GM21576 (cell line): ENCODE measurements around the gene TLR9.

Experiments
- ATAC-seq: cut with Tn5 transposase; IDR thresholded peaks from one replicate; pipeline ENCODE4 v1.9.1; 2021; ENCODE audit warnings: mild to moderate bottlenecking, moderate library complexity; ENCODE audit not compliant: unreplicated experiment

TLR9 gene

DNA sequence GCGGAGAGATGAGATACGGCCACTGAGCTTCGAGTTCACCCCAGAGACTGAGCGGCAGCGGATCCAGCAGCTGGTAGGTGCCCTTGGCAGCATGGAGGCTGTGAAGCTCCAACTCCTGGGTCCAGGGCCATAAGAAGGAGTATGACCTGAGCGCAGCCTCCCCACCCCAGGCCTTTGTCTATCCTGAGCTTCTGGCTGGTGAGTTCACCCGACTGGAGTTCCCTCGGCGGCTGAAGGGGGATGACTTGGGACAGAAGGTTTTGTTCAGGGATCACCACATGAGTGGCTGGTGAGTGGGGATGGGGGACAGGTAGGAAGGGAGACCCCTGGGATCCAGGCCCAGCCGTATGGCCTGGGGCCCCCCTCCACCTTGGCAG, 22.7 kb upstream of the TLR9 start:
- ATAC-seq: no peak

DNA sequence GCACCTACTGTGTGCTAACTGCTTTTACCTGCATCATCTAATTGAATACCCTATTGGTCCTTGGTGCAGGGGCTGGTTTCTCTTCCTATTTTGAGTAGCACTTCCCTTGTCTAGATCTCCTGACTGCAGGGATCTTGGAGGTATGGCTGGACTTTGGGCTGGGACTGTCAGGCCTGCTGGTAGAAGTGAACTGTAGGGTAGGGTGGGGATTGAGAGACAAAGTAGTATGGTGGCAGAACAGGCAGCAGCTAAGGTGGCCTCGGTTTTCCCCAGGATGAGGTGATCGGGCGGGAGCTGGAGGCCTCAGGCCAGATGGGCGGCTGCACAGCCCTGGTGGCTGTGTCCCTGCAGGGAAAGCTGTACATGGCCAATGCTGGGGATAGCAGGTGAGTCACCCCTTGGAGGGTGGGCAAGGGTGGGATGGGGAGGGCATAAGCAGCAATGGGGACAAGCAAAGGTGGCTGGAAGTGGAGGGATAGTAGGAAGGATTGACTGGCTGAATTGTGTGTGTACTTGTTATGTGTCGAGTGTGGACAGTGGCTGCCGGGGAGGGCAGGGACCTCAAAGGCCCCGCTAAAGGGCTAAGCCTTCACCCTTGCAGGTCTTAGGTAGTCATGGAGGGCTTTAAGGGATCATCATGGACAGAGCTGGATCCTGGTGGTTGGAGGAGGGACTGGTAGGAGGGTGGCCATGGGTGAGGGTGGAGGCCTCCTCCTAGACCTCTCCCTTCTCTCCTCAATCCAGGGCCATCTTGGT, 22.1 kb upstream of the TLR9 start:
- ATAC-seq: no peak

DNA sequence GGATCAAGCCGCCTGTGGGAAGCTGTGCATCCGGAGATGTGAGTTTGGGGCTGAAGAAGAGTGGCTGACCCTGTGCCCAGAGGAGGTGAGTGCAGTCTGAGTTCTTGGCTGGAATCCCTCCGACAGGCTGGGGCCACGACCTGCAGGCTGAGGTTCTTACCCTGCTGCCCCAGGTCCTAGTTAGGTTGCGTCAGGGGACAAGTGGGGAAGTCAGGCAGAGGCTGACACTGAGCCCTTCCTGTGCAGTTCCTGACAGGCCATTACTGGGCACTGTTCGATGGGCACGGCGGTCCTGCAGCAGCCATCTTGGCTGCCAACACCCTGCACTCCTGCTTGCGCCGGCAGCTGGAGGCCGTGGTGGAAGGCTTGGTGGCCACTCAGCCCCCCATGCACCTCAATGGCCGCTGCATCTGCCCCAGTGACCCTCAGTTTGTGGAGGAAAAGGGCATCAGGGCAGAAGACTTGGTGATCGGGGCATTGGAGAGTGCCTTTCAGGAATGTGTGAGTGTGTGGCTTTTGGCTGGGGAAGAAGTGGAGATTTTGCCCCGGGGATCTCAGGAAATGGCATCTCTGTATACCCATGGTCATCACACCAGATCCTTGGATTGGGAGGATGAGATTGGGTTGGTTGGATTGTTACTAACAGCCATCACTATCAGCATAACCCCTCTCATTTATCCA, 21.4 kb upstream of the TLR9 start:
- ATAC-seq: no peak

DNA sequence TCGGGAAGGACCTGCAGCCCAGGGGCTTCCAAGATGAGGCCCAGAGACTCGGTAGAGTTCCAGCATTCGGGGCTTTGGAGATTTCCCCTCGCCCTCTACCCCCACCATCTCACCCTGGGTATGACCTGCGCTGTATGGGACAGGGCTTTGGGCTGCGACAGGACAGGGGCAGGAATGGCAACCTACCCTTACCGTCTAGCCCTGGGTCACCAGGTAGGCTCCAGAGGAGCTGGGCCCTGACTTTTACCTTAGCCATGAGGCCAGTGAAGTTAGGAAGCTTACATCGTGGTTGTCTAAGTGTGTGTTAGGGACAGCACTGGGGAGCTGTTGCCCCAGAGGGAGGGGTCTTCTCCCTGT, 20.8 kb upstream of the TLR9 start:
- ATAC-seq: no peak

DNA sequence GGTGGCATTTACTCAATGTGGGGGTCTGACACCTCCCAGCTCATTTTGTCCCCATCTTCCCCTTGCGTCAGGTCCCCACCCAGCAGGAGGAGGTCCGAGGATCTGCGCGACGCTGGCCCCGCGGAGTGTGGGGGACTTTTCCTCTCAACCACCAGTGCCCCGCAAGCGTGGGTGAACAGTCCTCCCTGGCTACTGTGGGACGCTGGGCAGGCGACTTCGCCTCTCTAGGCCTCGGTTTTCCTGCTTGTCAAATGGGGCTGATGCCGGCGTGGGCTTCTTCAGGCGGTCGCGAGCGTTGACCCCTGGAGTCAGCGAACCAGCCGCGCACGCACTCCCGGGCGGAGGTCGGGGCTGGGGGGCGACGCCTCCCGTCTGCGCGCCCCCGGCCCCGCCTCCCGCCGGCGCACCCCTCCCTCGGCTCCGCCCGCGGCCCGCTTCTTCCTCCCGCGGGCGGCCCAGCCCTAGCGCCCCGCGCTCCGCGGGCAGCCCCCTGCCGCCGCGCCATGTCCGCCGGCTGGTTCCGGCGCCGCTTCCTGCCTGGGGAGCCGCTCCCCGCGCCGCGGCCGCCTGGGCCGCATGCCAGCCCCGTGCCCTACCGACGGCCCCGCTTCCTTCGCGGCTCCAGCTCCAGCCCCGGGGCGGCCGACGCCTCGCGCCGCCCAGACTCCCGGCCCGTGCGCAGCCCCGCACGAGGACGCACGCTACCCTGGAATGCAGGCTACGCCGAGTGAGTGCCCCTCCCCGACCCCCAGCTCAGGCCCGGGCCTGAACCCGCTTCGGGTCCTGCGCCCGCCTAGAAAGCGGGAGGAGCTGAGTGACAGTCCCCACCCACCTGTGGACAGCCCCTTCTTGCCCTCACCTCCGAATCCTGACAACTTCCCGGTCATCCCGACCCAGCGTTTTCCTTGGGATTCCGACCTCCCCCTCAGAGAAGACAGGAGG, 20.1 kb upstream of the TLR9 start, which contains the start of gene PPM1M:
Gene PPM1M (plus strand): TSS at position 438 of the 942 bp plus-strand sequence. CDS start 66 bp downstream, at position 504.
- no peak for ATAC-seq

DNA sequence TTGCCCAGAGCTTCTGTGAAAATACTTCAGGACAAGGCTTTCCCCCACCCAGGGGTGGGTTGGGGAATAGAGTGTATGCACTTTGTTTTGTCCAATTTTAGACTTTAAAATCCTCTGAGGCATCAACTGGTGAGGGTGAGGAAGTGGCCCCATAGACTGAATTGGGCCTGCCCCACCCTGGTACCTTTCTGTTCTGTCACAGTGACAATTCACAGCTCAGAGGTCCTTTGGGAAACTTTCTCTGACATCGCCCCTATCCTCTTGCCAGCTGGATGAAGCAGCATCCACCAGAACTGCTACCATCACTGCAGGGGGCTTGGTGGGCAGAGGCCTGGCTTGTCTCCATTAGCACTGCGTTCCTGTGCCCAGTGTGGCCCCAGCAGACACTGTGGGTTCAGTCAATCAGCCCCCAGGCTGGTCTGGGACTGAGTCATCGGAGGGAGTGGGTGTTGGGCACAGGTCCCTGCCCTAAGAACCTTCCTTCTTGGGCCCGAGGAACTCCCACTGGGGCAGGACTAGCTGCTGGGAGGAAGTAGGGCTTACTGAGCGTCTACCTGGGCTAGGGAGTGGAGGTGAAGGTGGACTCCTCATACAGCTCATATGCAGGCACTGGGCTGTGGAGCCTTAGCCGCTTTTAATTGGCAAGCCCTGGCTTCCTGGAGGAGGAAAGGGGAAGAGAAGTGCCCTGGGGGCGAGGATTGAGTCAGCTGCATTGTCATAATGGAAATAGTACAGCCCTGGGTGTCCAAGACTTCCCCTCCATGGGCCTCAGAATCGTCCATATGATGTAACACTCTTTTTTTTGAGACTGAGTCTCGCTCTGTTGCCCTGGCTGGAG, 18.6 kb upstream of the TLR9 start:
- ATAC-seq: peak; percentile 27

DNA sequence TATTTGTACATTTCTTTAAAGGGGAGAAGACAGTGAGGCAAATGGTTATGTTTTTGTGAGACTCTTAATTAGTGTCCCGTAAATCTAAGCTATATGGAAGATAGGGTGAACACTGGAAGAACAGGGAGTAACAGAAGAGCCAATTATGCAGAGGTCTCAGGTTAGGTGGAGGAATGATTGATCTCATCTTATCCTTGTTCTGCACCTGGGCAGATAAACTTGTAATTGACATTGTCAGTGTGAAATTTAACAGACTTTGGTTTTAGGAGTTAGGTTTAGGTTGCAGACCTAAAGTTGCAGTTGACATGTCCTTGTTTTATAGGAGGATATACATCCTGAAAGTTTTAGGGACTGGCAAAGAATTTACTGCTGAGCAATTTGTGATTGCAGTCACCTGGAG, 16.6 kb upstream of the TLR9 start:
- ATAC-seq: no peak

DNA sequence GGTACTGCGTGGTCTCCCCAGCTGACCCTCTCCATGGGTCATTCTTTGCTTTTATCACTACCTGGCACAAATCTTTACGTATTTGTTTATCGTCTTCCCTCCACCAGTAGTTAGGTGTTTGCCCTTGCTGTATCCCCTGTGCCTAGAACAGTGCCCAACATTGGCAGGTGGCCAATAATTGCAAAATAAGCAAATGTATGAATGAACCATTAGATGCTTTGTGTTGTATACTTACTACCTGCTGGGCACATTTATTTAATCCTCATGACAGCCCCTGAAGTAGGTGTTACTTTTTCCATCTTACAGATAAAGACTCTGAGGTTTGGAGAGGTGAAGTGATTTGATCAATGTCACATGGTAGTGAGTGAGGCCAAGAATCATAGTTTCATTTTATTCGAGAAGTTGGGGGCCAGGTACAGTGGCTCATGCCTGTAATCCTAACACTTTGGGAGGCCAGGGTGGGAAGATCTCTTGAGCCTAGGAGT, 15.5 kb upstream of the TLR9 start:
- no peak for ATAC-seq

DNA sequence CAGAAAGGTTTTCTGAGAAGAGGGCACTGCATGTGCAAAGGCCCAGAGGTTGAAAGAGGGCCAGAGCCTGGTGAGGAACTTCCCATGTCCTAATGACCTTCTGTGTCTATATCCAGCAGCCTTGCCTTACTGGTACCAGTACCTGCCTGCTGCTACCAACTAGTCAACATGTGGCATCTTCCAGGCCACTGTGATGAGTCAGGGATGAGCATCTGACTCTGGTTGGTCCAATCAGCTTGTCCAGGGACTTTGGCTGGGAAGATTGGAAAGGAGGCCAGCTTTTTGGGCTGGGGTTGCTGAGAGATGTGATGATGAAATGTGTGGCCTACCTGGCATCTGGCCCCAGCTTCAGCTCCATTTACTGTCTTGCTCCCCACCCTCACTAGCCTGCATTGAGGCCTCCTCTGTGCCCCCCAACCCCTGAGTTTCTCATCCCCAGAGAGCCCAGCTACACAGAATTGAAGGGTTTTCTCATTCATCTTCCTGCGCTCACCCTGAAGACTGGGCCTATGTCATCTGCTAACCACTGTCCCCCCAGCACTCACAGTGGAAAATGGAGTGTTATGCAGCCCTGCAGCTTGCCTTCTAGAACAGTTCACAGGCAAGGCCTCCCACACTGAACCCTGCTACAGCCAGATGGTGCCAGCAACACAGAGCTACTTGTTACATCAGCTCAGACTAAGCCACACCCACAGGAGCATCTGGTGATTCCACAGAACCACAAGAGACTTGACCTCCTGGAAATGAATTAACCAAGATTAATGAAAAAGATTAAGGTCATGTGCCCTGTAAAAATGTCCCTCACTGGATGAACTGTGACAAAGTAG, 14.8 kb upstream of the TLR9 start:
- ATAC-seq: no peak

DNA sequence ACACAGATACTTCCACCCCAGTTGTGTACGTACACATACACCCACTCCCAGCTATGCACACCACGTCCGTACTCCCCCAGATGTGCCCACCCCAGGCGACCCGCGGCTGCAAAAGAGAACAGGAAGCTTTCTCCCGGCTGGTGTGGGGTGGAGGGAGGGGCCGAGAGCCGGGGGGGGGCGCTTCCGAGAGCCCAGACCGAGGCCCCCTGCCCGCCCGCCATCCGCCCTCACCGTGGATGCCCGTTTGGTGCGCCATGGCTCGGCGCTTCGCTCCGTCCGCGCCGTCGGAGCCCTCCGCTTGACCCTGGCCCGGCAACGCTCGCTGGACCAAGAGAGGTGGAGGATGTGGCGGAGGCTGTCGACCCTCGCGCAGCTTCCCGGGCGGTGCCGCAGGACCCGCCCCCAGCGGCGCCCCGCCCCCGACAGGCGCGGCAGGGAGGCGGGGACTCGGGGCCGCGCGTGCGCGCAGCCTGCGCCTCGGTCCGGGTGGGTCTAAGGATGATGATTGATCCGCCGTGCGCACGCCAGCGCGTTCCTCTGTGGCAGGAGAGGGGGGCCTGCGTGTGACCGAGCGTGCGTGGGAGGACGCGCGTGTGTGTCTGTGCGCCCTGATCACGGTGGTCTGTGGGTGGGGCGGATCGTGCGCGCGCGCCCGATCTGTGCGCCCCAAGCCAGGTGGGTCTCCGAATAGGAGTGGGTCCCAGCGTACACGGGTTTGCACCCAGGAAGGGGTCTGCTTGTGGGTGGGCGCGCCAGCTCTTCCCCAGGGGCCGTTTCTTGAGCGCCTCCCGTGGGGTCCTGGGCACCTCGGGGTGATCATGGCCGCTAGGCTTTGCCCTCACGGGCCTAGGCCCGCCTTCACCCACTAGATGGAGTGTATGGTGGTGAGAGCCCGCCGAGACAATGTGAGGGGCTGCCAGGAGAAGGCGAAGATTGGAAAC, 13.6 kb upstream of the TLR9 start, which contains the start of gene TWF2:
Gene TWF2 (minus strand): TSS at position 398 of the 941 bp plus-strand sequence. CDS start 142 bp downstream, at position 256.
- ATAC-seq: peak; percentile 70

DNA sequence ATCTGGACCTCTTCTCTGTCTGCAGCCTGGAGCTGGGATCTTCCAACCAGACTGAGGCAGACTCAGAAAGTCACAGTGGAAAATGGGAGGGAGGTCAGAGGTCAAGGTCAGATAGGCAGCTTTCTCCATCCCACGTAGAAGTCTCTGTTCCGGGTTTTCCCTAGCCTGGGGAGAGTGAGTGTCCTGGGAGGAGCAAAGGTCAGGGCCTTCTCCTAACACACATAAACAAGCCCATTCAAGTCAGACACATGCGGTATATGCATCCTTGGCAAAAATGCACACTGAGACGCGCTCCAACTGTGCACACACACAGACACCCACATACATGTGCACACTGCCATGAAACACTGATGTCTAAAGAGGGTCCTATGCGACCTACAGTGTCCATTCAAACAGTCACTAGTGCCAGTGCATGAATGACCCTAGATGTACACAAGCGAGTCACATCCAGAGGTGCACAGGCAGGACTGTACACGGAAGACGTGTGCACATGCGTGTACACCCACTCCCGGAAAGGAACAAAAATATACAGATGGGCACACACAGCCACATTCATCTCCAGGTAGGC, 12.8 kb upstream of the TLR9 start:
- no peak for ATAC-seq

DNA sequence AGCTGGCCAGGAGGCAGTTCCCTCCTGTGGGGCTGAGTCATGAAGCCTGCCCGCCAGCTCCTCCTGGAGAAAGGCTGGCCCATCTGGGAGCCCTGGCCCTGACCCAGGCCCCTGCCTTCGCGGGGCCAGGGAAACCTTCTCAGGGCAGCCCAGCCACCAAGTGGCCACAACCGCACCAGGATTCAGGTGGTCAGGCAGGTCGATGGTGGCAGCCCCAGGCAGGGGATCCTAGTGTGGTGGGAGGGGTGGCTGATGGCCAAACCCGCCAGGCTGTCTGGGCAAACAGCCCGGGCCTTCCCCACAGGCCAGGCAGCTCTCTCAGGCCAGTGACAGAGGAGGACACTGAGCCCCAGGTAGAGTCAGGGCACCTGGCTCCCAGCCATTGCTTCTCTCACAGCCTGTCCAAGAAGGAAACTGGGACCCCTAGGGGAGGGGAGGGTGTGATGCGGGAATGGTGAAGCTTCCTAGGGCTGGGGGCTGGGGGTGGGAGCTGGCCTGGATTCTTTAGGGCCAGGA, 12.3 kb upstream of the TLR9 start:
- no peak for ATAC-seq

DNA sequence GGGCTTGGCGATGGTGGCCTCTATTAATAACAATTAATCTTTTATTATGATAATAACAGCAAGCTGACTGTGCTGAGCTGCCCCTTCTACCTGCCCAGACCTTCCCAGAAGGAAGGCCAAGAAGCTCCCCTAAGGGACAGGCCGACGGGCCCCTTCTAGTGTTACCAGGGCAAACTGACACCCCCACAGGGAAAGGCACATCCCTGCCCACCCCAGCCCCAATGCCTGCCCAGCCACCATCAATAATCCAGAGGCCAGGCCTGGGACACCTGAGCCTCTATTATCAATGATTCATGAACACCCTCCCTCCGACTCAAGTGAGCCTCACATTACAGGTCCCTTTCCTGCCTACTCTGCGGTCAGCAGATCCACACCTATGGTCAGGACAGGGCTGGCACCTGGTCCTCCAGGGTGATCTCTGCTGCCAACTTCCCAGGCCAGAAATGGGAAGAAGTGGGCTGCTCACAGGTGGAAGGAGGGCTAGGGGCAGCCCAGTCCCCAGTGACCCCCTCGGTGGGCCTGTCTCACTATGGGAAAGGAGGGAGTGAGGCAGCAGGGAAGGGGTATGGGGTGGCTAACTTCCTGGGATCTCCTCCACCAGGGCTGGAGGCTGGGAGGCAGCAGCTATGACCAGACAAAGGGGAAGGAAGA, 11.7 kb upstream of the TLR9 start:
- ATAC-seq: no peak

DNA sequence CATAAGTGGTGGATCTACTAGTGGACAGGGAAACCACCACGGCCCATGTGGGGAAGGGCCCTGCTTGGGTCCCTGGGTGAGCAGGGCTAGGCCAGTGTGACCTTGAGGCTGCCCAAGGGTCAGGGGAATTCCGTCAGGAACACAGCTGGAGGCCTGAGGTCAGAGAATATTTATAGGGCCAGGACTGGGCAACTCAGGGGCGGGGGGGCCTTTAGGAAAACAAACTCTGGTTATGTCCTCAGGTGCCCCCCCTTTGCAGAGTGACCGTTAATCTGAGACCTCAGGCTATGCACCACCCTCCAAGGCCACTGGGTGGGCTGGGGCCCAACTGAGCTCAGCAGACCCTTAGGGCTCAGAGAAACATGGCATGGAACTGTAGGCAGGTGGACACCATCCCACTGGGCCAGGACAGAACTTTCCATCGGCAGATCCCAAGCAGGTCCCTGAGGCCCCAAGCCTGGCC, 11.0 kb upstream of the TLR9 start:
- no peak for ATAC-seq

DNA sequence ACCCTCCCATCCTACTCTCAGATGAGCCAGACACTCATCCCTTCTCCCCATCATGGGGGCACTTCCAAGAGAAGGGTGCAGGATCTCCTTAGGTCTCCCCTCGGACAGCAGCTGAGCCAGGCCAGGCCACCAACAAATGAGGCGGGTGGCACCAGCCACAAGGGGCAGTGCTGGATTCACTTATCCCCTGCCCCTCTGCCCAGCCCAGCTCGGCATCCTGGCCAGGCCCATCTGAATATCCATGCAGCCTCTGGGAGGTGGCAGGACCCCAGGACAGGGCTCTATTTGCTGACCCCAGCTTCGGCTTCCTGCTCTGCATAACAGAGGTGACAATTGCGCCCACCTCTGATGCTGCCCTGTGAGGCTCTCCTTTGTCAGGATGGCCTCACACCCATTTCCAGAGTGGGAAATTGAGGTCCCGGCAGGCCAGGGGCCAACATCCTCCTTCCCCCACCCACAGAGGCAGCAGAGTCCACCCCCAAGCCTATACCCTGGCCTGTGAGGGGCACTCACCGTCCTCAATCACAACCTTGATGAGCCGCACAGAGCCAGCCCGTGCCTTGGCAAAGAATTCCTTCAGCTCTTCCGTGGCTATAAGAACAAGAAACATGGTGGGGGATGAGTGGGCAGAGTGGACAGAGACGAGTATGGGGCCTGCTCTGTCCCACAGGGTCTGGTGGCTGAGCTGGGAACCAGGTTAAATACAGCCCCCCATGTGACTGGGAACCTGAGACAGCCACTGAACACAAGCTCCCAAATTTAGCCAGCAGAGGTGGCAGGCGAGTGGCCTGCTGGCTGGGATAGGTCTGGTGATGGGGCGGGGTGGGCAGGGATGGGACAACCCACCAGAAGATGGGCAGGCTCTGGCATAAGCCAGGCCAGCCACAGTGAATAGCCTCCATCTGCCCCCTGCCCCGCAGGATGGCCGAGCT, 9.3 kb upstream of the TLR9 start:
- ATAC-seq: no peak

DNA sequence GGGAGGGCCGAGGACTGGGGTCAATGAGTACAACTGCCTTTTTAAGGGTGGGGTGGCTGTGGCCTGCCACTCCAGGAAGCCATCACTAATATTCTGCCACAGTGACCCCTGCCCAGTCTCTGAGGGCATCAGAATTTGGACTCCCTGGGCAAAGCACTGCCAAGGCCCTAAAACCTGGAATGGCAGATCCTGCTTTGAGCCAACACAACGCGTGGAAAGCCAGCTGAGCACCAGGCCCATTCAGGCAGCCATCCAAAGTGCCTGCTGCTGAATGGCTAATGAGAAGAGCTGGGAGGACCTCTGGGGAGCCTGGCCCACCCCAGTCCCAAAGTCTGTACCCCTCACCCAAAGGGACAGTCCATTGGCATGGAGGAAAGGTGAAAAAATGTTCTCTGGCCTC, 8.5 kb upstream of the TLR9 start:
- no peak for ATAC-seq
